GM12878 (cell line): ENCODE results near the gene EEF1AKMT2. TPM values are rescaled to one million over a fixed set of nuclear protein-coding genes. Genes with fewer than 3 reads are reported as not detected.

Experiments
- BMI1 ChIP-seq: fragments of 450-650 bp; IDR thresholded peaks from 2 replicates; pipeline ENCODE4 v1.6.1; 2016; ENCODE audit warnings: mild to moderate bottlenecking, moderate library complexity, borderline replicate concordance
- BRCA1 ChIP-seq: IDR thresholded peaks from 2 replicates; pipeline ENCODE4 v1.6.1; 2011; ENCODE audit warnings: low read depth, low read length, improper control_type of control experiment
- E2F8 ChIP-seq: fragments of 450-650 bp; IDR thresholded peaks from 2 replicates; pipeline ENCODE4 v1.6.1; 2018; ENCODE audit warnings: mild to moderate bottlenecking, low read depth, moderate library complexity; ENCODE audit not compliant: partially characterized antibody
- E4F1 ChIP-seq: fragments of 450-650 bp; IDR thresholded peaks from 2 replicates; pipeline ENCODE4 v1.6.1; 2018; ENCODE audit warnings: borderline replicate concordance, mild to moderate bottlenecking; ENCODE audit not compliant: partially characterized antibody
- EED ChIP-seq: sonication (generic); IDR thresholded peaks from 2 replicates; pipeline ENCODE4 v1.6.1; 2016; ENCODE audit warnings: antibody characterized with exemption, low read depth
- FOS ChIP-seq: IDR thresholded peaks from 3 replicates; pipeline ENCODE4 v1.6.1; 2011; ENCODE audit warnings: borderline replicate concordance; ENCODE audit not compliant: insufficient read length; ENCODE audit errors: extremely low read depth
- HSF1 ChIP-seq: fragments of 150-350 bp; IDR thresholded peaks from 2 replicates; pipeline ENCODE4 v1.6.1; 2014; ENCODE audit warnings: mild to moderate bottlenecking, low read depth, low read length
- LARP7 ChIP-seq: fragments of 450-650 bp; IDR thresholded peaks from 2 replicates; pipeline ENCODE4 v1.6.1; 2017; ENCODE audit warnings: mild to moderate bottlenecking
- MAX ChIP-seq: IDR thresholded peaks from 2 replicates; pipeline ENCODE4 v1.6.1; 2012; ENCODE audit warnings: low read depth, low read length, improper control_type of control experiment
- MEF2A ChIP-seq: IDR thresholded peaks from 2 replicates; pipeline ENCODE4 v1.6.1; 2011; ENCODE audit warnings: low read depth, mild to moderate bottlenecking, low read length, moderate library complexity; ENCODE audit not compliant: insufficient read depth
- MEF2B ChIP-seq: fragments of 450-650 bp; IDR thresholded peaks from 2 replicates; pipeline ENCODE4 v1.6.1; 2018; ENCODE audit warnings: mild to moderate bottlenecking, moderate library complexity; ENCODE audit not compliant: partially characterized antibody, poor library complexity, severe bottlenecking
- NFYA ChIP-seq: IDR thresholded peaks from 2 replicates; pipeline ENCODE4 v1.6.1; 2011; ENCODE audit warnings: low read depth, mild to moderate bottlenecking, low read length, improper control_type of control experiment, borderline replicate concordance
- NR2F1 ChIP-seq: fragments of 450-650 bp; conservative IDR thresholded peaks from 2 replicates; pipeline ENCODE4 v1.6.1; 2017; ENCODE audit warnings: mild to moderate bottlenecking
- POLR2A ChIP-seq: IDR thresholded peaks from 2 replicates; pipeline ENCODE4 v1.6.1; 2011; ENCODE audit warnings: low read depth, mild to moderate bottlenecking, low read length
- POU2F2 ChIP-seq: IDR thresholded peaks from 3 replicates; pipeline ENCODE4 v1.6.1; 2011; ENCODE audit warnings: low read depth, mild to moderate bottlenecking, low read length, borderline replicate concordance
- RAD51 ChIP-seq: fragments of 450-650 bp; IDR thresholded peaks from 2 replicates; pipeline ENCODE4 v1.6.1; 2016; ENCODE audit warnings: moderate library complexity, mild to moderate bottlenecking, inconsistent platforms
- RUNX3 ChIP-seq: IDR thresholded peaks from 2 replicates; pipeline ENCODE4 v1.6.1; 2012; ENCODE audit warnings: low read length, inconsistent platforms
- SREBF2 ChIP-seq: IDR thresholded peaks from 2 replicates; pipeline ENCODE4 v1.6.1; 2012; ENCODE audit warnings: mild to moderate bottlenecking, low read length
- ZZZ3 ChIP-seq: IDR thresholded peaks from 2 replicates; pipeline ENCODE4 v1.6.1; 2011; ENCODE audit warnings: low read depth; ENCODE audit not compliant: control insufficient read depth, insufficient read length
- polyA plus RNA-seq, 11 experiments: library from polyadenylated mRNA; depleted of rRNA in 4 of 11; unstranded in 6 of 11; stranded (reverse) in 5 of 11; fragments of >200 nt; fragmentation: Nextera tagmentation in 4 of 11; fragmentation: Illumina TruSeq in 1 of 11; extraction: Ambion mirVana in 4 of 11; extraction: Trizol in 1 of 11; gene quantifications; 1 replicate in 1 of 11; 2 replicates in 10 of 11; pipeline versions ENCODE4 v1.2.1 to v1.2.3, GENCODE V29; 2011 to 2016; ENCODE audit warnings: inconsistent platforms in 2 of 11, missing spikeins in 2 of 11, low read depth in 1 of 11
- total RNA-seq, 4 experiments: library from RNA; depleted of rRNA in 3 of 4; stranded (reverse); fragments of >200 nt in 3 of 4; fragmentation: Illumina TruSeq in 1 of 4; extraction: Trizol in 1 of 4; gene quantifications; 2 replicates each; pipeline versions ENCODE4 v1.2.1 to v1.2.3, GENCODE V29; 2013 to 2021

The EEF1AKMT2 gene
- total and polyA plus RNA-seq, 10 of the 15 experiments (the other 5 are each of a cell fraction or from before 2014, with no cell fraction given): 9.1 to 29.3 (median 23.6) TPM

GRCh38 chr10:124740369-124741280 lies 51.1 kb downstream of the EEF1AKMT2 start (continued):
- TF ChIP-seq MAX (peak; percentile 71; the same call in 1 of the 2 replicates), E4F1 (no peak), NFYA (no peak), RAD51 (0 out of 2 replicates have a peak, but pooled peaks have one; percentile 5), NR2F1 (no peak), FOS (no peak), MEF2A (no peak), LARP7 (no peak), RUNX3 (peak; percentile 58), EED (peak; percentile 49; the same call in 1 of the 2 replicates), POU2F2 (no peak), E2F8 (no peak), BRCA1 (no peak), SREBF2 (no peak), MEF2B (peak; percentile 25), ZZZ3 (no peak), POLR2A (no peak), HSF1 (no peak), BMI1 (no peak)
